ENCODE data around the gene TMEM168.

- no peak for TF ChIP-seq CTCF (conservative IDR thresholded peaks at IDR 0.05 in 1 of 2, IDR thresholded peaks at IDR 0.05 in 1 of 2; ENCODE audit: low read depth in 1 of 2, low read length in 2 of 2)
- no peak for TF ChIP-seq EZH2 (IDR thresholded peaks at IDR 0.05; ENCODE audit: low read length, missing control alignments)
Observed at GRCh38 chr7:112763996-112764395, 26.2 kb downstream of the TMEM168 start.

Measured in fibroblast of lung (primary cell).